HepG2 (cell line): ENCODE measurements around the gene QSOX2. TPM values are rescaled to one million over a fixed set of nuclear protein-coding genes. Genes with fewer than 3 reads are reported as not detected.

ENCODE experiments used
- ATAC-seq: fragments of 200-7000 bp; cut with Tn5 transposase; 3 replicates; pipeline ENCODE4 v1.9.1; 2020; ENCODE audit warnings: mild to moderate bottlenecking, moderate library complexity
- BruUV-seq: library from RNA; stranded (reverse); fragments of 400-500 nt; replicated peaks from 2 replicates; lab custom pipeline; 2021; lab: Mats Ljungman, UMichigan
- CTCF ChIA-PET: fragments of 300-600 bp; formaldehyde crosslinking; extraction: SDS; loops from one replicate; lab custom pipeline; 2021; ENCODE audit warnings: low total read pairs, inconsistent platforms, low intra/inter-chr PET ratio; lab: Yijun Ruan, JAX
- POLR2A ChIA-PET: fragments of 350-600 bp; sonication (Branson Sonifier 250); formaldehyde crosslinking; loops from one replicate; lab custom pipeline; 2020; ENCODE audit warnings: antibody characterized with exemption, inconsistent platforms; lab: Yijun Ruan, JAX
- DNase-seq: peaks from one replicate; pipeline ENCODE4 v3.0.0-alpha.2; 2015; ENCODE audit warnings: low spot score
- FAIRE-seq: peaks from 3 replicates; lab custom pipeline; 2011; peaks lifted over from hg19 to GRCh38; lab: Jason Lieb, UNC
- H2AFZ ChIP-seq: one replicate; pipeline ENCODE4 v1.6.1; 2011; ENCODE audit warnings: low read length, inconsistent platforms
- H3K27ac ChIP-seq: fragments of 300-600 bp; 3 replicates; pipeline ENCODE4 v1.8.0; 2011; ENCODE audit warnings: mixed run types, mild to moderate bottlenecking, mixed read lengths, low read length, inconsistent platforms; ENCODE audit not compliant: insufficient read depth; ENCODE audit errors: extremely low read length
- H3K27me3 ChIP-seq, 2 experiments: fragments of 200-600 bp in 1 of 2; 2 replicates in 1 of 2; 3 replicates in 1 of 2; pipeline versions ENCODE4 v1.6.0 to v1.8.0; 2011; ENCODE audit warnings: low read length in 2 of 2, mild to moderate bottlenecking in 2 of 2, moderate library complexity in 2 of 2, inconsistent platforms in 1 of 2; ENCODE audit not compliant: insufficient read depth in 2 of 2, control insufficient read depth in 1 of 2
- H3K36me3 ChIP-seq, 2 experiments: fragments of 200-600 bp in 1 of 2; replicated peaks in 1 of 2; 2 replicates in 1 of 2; 3 replicates in 1 of 2; pipeline versions ENCODE4 v1.5.1 to v1.8.0; 2011; ENCODE audit warnings: low read length in 2 of 2, inconsistent platforms in 1 of 2; ENCODE audit not compliant: insufficient read depth in 2 of 2, control insufficient read depth in 1 of 2
- H3K4me1 ChIP-seq: 2 replicates; pipeline ENCODE4 v1.5.1; 2012; ENCODE audit warnings: low read length, inconsistent platforms; ENCODE audit not compliant: insufficient read depth
- H3K4me2 ChIP-seq: 2 replicates; pipeline ENCODE4 v1.6.0; 2011; ENCODE audit warnings: low read depth, low read length, inconsistent platforms
- H3K4me3 ChIP-seq, 3 experiments: fragments of 200-600 bp in 1 of 3; sonication (generic), shearing (Covaris generic) in 1 of 3; replicated peaks in 1 of 3; 2 replicates each; pipeline ENCODE4 v1.5.1; 2011 to 2016; ENCODE audit warnings: low read length in 3 of 3, inconsistent platforms in 2 of 3, low read depth in 2 of 3, mild to moderate bottlenecking in 2 of 3, control low read depth in 1 of 3, mixed read lengths in 1 of 3; ENCODE audit not compliant: insufficient read depth in 1 of 3
- H3K79me2 ChIP-seq: one replicate; pipeline ENCODE4 v1.6.1; 2011; ENCODE audit warnings: low read length, inconsistent platforms; ENCODE audit not compliant: insufficient read depth
- H3K9ac ChIP-seq: 2 replicates; pipeline ENCODE4 v1.6.0; 2011; ENCODE audit warnings: mild to moderate bottlenecking, low read depth, low read length, inconsistent platforms; ENCODE audit not compliant: insufficient read depth
- H3K9me3 ChIP-seq: 2 replicates; pipeline ENCODE4 v1.5.1; 2012; ENCODE audit warnings: mild to moderate bottlenecking, low read length
- H4K20me1 ChIP-seq: 2 replicates; pipeline ENCODE4 v1.6.0; 2011; ENCODE audit warnings: inconsistent platforms, mild to moderate bottlenecking, low read length, moderate library complexity; ENCODE audit not compliant: insufficient read depth
- FOXO1 ChIP-seq: sonication (generic); formaldehyde crosslinking; IDR thresholded peaks from 2 replicates; pipeline ENCODE4 v1.4.0; 2020; ENCODE audit warnings: missing genetic modification reagents
- HMGA1 ChIP-seq: sonication (generic); formaldehyde crosslinking; conservative IDR thresholded peaks from 2 replicates; pipeline ENCODE4 v1.4.0; 2020; ENCODE audit warnings: missing genetic modification reagents
- PCBP1 ChIP-seq: fragments of 200-400 bp; formaldehyde crosslinking; IDR thresholded peaks from 2 replicates; pipeline ENCODE4 v1.6.1; 2017; ENCODE audit warnings: mild to moderate bottlenecking, low read depth, low read length, borderline replicate concordance
- REL ChIP-seq: sonication (generic); formaldehyde crosslinking; conservative IDR thresholded peaks from 2 replicates; pipeline ENCODE4 v1.8.0; 2022; ENCODE audit warnings: mild to moderate bottlenecking, missing genetic modification reagents, moderate library complexity
- RERE ChIP-seq: IDR thresholded peaks from 2 replicates; pipeline ENCODE4 v1.6.1; 2016; ENCODE audit warnings: low read depth, missing genetic modification reagents, missing compliant biosample characterization
- SIN3A ChIP-seq: IDR thresholded peaks from 2 replicates; pipeline ENCODE4 v1.6.1; 2011; ENCODE audit warnings: low read depth, mild to moderate bottlenecking, control low read depth, low read length, borderline replicate concordance
- SMAD9 ChIP-seq: sonication (generic); formaldehyde crosslinking; IDR thresholded peaks from 2 replicates; pipeline ENCODE4 v1.5.1; 2020; ENCODE audit warnings: mild to moderate bottlenecking, missing genetic modification reagents
- TRAFD1 ChIP-seq: sonication (generic); formaldehyde crosslinking; IDR thresholded peaks from 2 replicates; pipeline ENCODE4 v1.5.1; 2020; ENCODE audit warnings: missing genetic modification reagents, mild to moderate bottlenecking, borderline replicate concordance
- YEATS2 ChIP-seq: sonication (generic); formaldehyde crosslinking; IDR thresholded peaks from 2 replicates; pipeline ENCODE4 v1.4.0; 2020; ENCODE audit warnings: missing genetic modification reagents, borderline replicate concordance
- YY1 ChIP-seq: IDR thresholded peaks from 2 replicates; pipeline ENCODE4 v1.6.1; 2011; ENCODE audit warnings: low read length, low read depth, moderate library complexity, mild to moderate bottlenecking; ENCODE audit not compliant: insufficient read depth, insufficient replicate concordance
- ZNF225 ChIP-seq: sonication (generic); formaldehyde crosslinking; IDR thresholded peaks from 2 replicates; pipeline ENCODE4 v1.4.0; 2020; ENCODE audit warnings: mild to moderate bottlenecking, missing genetic modification reagents
- ZNF235 ChIP-seq: sonication (generic); formaldehyde crosslinking; IDR thresholded peaks from 2 replicates; pipeline ENCODE4 v1.8.1; 2023; ENCODE audit warnings: mild to moderate bottlenecking, missing genetic modification reagents, borderline replicate concordance
- ZNF451 ChIP-seq: sonication (generic); formaldehyde crosslinking; IDR thresholded peaks from 2 replicates; pipeline ENCODE4 v1.5.0; 2020; ENCODE audit warnings: mild to moderate bottlenecking, missing genetic modification reagents
- ZNF672 ChIP-seq: sonication (generic); formaldehyde crosslinking; IDR thresholded peaks from 2 replicates; pipeline ENCODE4 v1.8.1; 2022; ENCODE audit warnings: missing genetic modification reagents
- ZNF746 ChIP-seq: sonication (generic); formaldehyde crosslinking; IDR thresholded peaks from 2 replicates; pipeline ENCODE4 v1.8.0; 2022; ENCODE audit warnings: mild to moderate bottlenecking, missing genetic modification reagents
- ZSCAN22 ChIP-seq: sonication (generic); formaldehyde crosslinking; IDR thresholded peaks from 2 replicates; pipeline ENCODE4 v1.4.0; 2020; ENCODE audit warnings: mild to moderate bottlenecking, missing genetic modification reagents
- ZSCAN30 ChIP-seq: sonication (generic); formaldehyde crosslinking; IDR thresholded peaks from 2 replicates; pipeline ENCODE4 v1.5.0; 2020; ENCODE audit warnings: mild to moderate bottlenecking, missing genetic modification reagents
- WGBS: methylation state at CpG from one replicate; pipeline ENCODE4 v1.1.6; 2017; ENCODE audit warnings: low lambda C conversion rate; 5-methylcytosine and 5-hydroxymethylcytosine counted together
- in situ Hi-C: cut with HindIII; loops from 2 replicates; pipeline ENCODE4 v1.10.0; 2017; ENCODE audit warnings: low pct_unique_long_range_greater_than_20kb; ENCODE audit not compliant: extremely low pct_ligation_motif_present
- intact Hi-C: fragments of 100-400 bp; cut with micrococcal nuclease; formaldehyde crosslinking; loops from one replicate; pipeline ENCODE4 v1.10.0; 2022; ENCODE audit not compliant: unreplicated experiment
- polyA plus RNA-seq, 8 experiments: library from polyadenylated mRNA; depleted of rRNA in 3 of 8; stranded (reverse) in 7 of 8; unstranded in 1 of 8; fragments of >200 nt; fragmentation: Illumina TruSeq in 4 of 8; extraction: Trizol in 4 of 8; gene quantifications; 2 replicates each; pipeline versions ENCODE4 v1.2.1 to v1.2.3, GENCODE V29; 2011 to 2016; ENCODE audit warnings: low read depth in 4 of 8, missing spikeins in 1 of 8, mixed read lengths in 1 of 8; ENCODE audit not compliant: insufficient read depth in 1 of 8
- total RNA-seq, 5 experiments: library from RNA; depleted of rRNA; stranded (reverse); fragments of >200 nt; fragmentation: Illumina TruSeq; extraction: Trizol; gene quantifications; 2 replicates each; pipeline ENCODE4 v1.2.3, GENCODE V29; 2016; ENCODE audit warnings: low read depth in 1 of 5

Gene QSOX2
- total and polyA plus RNA-seq, 2 of the 13 experiments (the other 11 are each of a cell fraction or from before 2014, with no cell fraction given): 27.1 to 42.1 TPM

DNA sequence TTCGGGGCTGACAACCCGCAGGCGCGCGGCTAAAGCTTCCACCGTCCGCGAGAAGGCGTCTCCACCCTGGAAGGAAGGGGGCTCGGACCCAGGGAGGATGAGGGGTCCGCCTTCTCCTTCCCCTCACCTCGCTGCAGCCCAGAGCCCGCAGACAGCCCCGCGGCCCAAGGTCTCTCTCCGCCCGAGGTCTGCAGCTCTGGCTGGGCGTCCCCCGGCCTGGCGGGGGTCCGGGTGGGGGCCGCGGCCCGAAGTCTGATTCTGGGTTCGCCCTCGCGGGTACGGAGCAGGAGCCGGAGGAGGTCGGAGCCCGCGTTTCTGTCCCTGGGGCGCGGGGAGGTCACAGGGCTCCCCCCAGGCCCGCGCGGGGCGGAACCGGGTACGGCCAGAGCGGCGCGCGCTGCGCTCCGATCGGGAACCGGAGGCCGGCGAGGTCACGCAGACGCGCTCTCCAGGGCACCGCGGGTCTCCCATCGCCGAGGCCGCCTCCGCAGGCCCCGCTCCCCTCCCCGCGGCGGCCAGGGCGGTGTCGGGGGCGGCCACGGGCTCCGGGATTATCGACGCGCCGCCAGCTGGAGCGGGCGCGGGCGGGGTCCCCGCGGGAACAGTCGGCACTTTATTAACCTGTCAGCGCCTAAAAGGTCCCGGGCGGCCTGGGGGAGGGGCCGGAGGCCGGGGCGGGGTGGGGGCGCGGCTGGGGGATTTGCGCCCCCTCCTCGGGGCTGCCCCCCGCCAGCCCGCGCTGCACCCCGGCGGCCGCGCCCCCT, 52.3 kb downstream of the QSOX2 start:
- Histone ChIP-seq H4K20me1 (no peaks in the 10 kb centered on the region), H3K9ac (no peak overlapping the region), H3K4me1 (no peaks in the 10 kb centered on the region), H3K27me3 (peaks cover 7 to 73% of the 10 kb centered on the region in 2 experiments), H3K36me3 (no peaks in the 10 kb centered on the region), H3K27ac (no peak overlapping the region), H3K4me2 (no peak overlapping the region), H3K4me3 (no peak overlapping the region), H3K79me2 (no peaks in the 10 kb centered on the region), H3K9me3 (no peaks in the 10 kb centered on the region), H2AFZ (no peak overlapping the region)
- no peak for TF ChIP-seq ZNF672 (CRISPR knock-in tag)
- no peak for TF ChIP-seq ZNF225
- no peak for TF ChIP-seq ZNF235
- no peak for TF ChIP-seq SMAD9 (CRISPR knock-in tag)
- no peak for TF ChIP-seq RERE (CRISPR knock-in tag)
- TF ChIP-seq TRAFD1: no peak
- no peak for TF ChIP-seq SIN3A
- no peak for TF ChIP-seq YY1
- TF ChIP-seq ZSCAN30 (CRISPR knock-in tag): no peak
- TF ChIP-seq REL: no peak
- TF ChIP-seq ZNF746 (CRISPR knock-in tag): no peak
- no peak for TF ChIP-seq PCBP1
- no peak for TF ChIP-seq HMGA1 (CRISPR knock-in tag)
- no peak for TF ChIP-seq FOXO1 (CRISPR knock-in tag)
- no peak for TF ChIP-seq YEATS2 (CRISPR knock-in tag)
- TF ChIP-seq ZNF451 (CRISPR knock-in tag): no peak
- TF ChIP-seq ZSCAN22 (CRISPR knock-in tag): no peak
- CTCF ChIA-PET: no interaction called here
- WGBS: 21% methylated on average over 10 of the region's 96 CpGs
- FAIRE-seq: no peak
- no peak for DNase-seq
- no TSS peak for BruUV-seq
- in situ Hi-C loops (no loop called here), intact Hi-C loops (no loop called here)
- no peak for ATAC-seq
- POLR2A ChIA-PET: no interaction called here
